Keratinocyte (primary cell): ENCODE results near the gene MAB21L1.

ENCODE experiments used
- EZH2 ChIP-seq: IDR thresholded peaks from one replicate; pipeline ENCODE4 v1.6.1; 2012; ENCODE audit warnings: inconsistent platforms, mild to moderate bottlenecking, low read length, moderate library complexity
- TF ChIP-seq, protein P1 (sequence below), 3 experiments: IDR thresholded peaks in 1 of 3; conservative IDR thresholded peaks in 1 of 3; optimal IDR thresholded peaks in 1 of 3; 2 replicates in 2 of 3; 3 replicates in 1 of 3; pipeline versions ENCODE3 to v1.5.1; 2011; ENCODE audit warnings: low read length in 3 of 3, mild to moderate bottlenecking in 3 of 3, moderate library complexity in 2 of 3, control low read depth in 1 of 3, inconsistent platforms in 1 of 3; ENCODE audit not compliant: insufficient read depth in 2 of 3; ENCODE audit errors: extremely low read depth in 1 of 3

GRCh38 chr13:35465371-35465770 lies 11.1 kb downstream of the MAB21L1 start:
- TF ChIP-seq, protein P1, sequence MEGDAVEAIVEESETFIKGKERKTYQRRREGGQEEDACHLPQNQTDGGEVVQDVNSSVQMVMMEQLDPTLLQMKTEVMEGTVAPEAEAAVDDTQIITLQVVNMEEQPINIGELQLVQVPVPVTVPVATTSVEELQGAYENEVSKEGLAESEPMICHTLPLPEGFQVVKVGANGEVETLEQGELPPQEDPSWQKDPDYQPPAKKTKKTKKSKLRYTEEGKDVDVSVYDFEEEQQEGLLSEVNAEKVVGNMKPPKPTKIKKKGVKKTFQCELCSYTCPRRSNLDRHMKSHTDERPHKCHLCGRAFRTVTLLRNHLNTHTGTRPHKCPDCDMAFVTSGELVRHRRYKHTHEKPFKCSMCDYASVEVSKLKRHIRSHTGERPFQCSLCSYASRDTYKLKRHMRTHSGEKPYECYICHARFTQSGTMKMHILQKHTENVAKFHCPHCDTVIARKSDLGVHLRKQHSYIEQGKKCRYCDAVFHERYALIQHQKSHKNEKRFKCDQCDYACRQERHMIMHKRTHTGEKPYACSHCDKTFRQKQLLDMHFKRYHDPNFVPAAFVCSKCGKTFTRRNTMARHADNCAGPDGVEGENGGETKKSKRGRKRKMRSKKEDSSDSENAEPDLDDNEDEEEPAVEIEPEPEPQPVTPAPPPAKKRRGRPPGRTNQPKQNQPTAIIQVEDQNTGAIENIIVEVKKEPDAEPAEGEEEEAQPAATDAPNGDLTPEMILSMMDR (optimal IDR thresholded peaks at IDR 0.05 in 1 of 3, IDR thresholded peaks at IDR 0.05 in 1 of 3, conservative IDR thresholded peaks at IDR 0.05 in 1 of 3; ENCODE audit: extremely low read depth in 1 of 3, insufficient read depth in 2 of 3, low read length in 3 of 3), result no peak
- no peak for TF ChIP-seq EZH2
